Spinal cord (tissue), 10 donors: ENCODE data around the gene COIL. TPM values are rescaled to one million over a fixed set of nuclear protein-coding genes. Genes with fewer than 3 reads are reported as not detected.
A peak's percentile ranks its signal among the peaks of the same experiment; 100 is the strongest.
"Not testable (repeated sequence)": the region's sequence is repeated elsewhere in the genome, so short reads cannot be mapped to it uniquely, and the experiment has no call there.

Experiments used
- DNase-seq, 6 donors: peaks; one replicate each; pipeline versions ENCODE4 v3.0.0 to v3.0.0-alpha.2; 2013 to 2015; ENCODE audit warnings: low spot score in 6 of 6, low read depth in 4 of 6
- H3K27ac ChIP-seq: one replicate; pipeline ENCODE4 v1.5.1; 2013; ENCODE audit warnings: low read depth, low read length, control low read depth
- H3K27me3 ChIP-seq: one replicate; pipeline ENCODE4 v1.6.1; 2013; ENCODE audit warnings: low read length; ENCODE audit not compliant: control insufficient read depth, insufficient read depth
- H3K36me3 ChIP-seq: one replicate; pipeline ENCODE4 v1.6.1; 2013; ENCODE audit warnings: low read length; ENCODE audit not compliant: control insufficient read depth, insufficient read depth
- H3K4me1 ChIP-seq: one replicate; pipeline ENCODE4 v1.6.1; 2013; ENCODE audit warnings: low read length; ENCODE audit not compliant: control insufficient read depth, insufficient read depth
- H3K4me3 ChIP-seq: one replicate; pipeline ENCODE4 v1.5.1; 2013; ENCODE audit warnings: low read depth, low read length, control low read depth
- H3K9me3 ChIP-seq: one replicate; pipeline ENCODE4 v1.6.1; 2013; ENCODE audit warnings: low read length; ENCODE audit not compliant: control insufficient read depth, insufficient read depth
- WGBS: methylation state at CpG from one replicate; pipeline ENCODE4 v1.1.5; 2013; ENCODE audit warnings: missing lambda C conversion rate; ENCODE audit not compliant: insufficient coverage; 5-methylcytosine and 5-hydroxymethylcytosine counted together
- polyA plus RNA-seq, 2 donors: library from polyadenylated mRNA; unstranded; fragments of 120-200 nt; gene quantifications; one replicate each; pipeline ENCODE4 v1.2.1, GENCODE V29; 2013; ENCODE audit not compliant: insufficient read length in 2 of 2
- total RNA-seq, 2 donors: library from RNA; depleted of rRNA in 1 of 2; stranded (reverse); fragments of 120-200 nt in 1 of 2; fragments of >200 nt in 1 of 2; gene quantifications; one replicate each; pipeline versions ENCODE4 v1.2.3 to v1.2.4, GENCODE V29; 2013 to 2014
- donor health status: healthy.

The COIL gene
- total and polyA plus RNA-seq, 4 donors, result 20.4 to 22.1 (median 21.2) TPM

- not testable (repeated sequence) for DNase-seq, H3K4me3 ChIP-seq, H3K4me1 ChIP-seq, H3K27me3 ChIP-seq, H3K36me3 ChIP-seq, H3K27ac ChIP-seq, H3K9me3 ChIP-seq
- WGBS, result no CpG with 5 or more reads among the region's 12 CpGs
Observed at GRCh38 chr17:56980526-56980925, 19.7 kb upstream of the COIL start.

- no peaks in the 10 kb centered on the region for H3K9me3 ChIP-seq
- H3K4me1 ChIP-seq, result peaks cover 3% of the 10 kb centered on the region
- no peak for DNase-seq
- H3K36me3 ChIP-seq, result peaks cover 6% of the 10 kb centered on the region
- WGBS, result no CpG with 5 or more reads among the region's 3 CpGs
- H3K27ac ChIP-seq, result no peak overlapping the region
- H3K27me3 ChIP-seq, result no peaks in the 10 kb centered on the region
- no peak overlapping the region for H3K4me3 ChIP-seq
Observed at GRCh38 chr17:56979091-56979480, 18.2 kb upstream of the COIL start.

GRCh38 chr17:56978441-56979090, 17.7 kb upstream of the COIL start:
- 83% methylated on average over 1 of the region's 11 CpGs for WGBS
- Histone ChIP-seq H3K4me1 (peaks cover 3% of the 10 kb centered on the region), H3K9me3 (no peaks in the 10 kb centered on the region), H3K27me3 (no peaks in the 10 kb centered on the region), H3K36me3 (peaks cover 6% of the 10 kb centered on the region), H3K4me3 (peak overlapping the region; percentile 59), H3K27ac (no peak overlapping the region)
- DNase-seq, result peak in 1 of 6 donors; percentile 15

- Histone ChIP-seq H3K4me1 (peaks cover 3% of the 10 kb centered on the region), H3K27ac (no peak within 1 kb of the TSS), H3K4me3 (peak within 1 kb of the TSS; percentile 59), H3K36me3 (peaks cover 6% of the 10 kb centered on the region), H3K27me3 (no peaks in the 10 kb centered on the region), H3K9me3 (no peaks in the 10 kb centered on the region)
- 0% methylated on average over 34 of the region's 42 CpGs for WGBS
- peak in 5 of 6 donors; percentile 49 to 92 (median 71) for DNase-seq
Observed at GRCh38 chr17:56977673-56978395, 17.0 kb upstream of the COIL start, which contains the start of gene SCPEP1. Gene SCPEP1, plus strand, starts transcription at chr17:56978131. Its CDS starts 29 bp downstream, at chr17:56978160.

- no peak for DNase-seq
- Histone ChIP-seq H3K27me3 (no peaks in the 10 kb centered on the region), H3K4me3 (no peak overlapping the region), H3K36me3 (peaks cover 3% of the 10 kb centered on the region), H3K4me1 (peaks cover 2% of the 10 kb centered on the region), H3K9me3 (no peaks in the 10 kb centered on the region), H3K27ac (no peak overlapping the region)
- WGBS, result 43% methylated on average over 6 of the region's 11 CpGs
Observed at GRCh38 chr17:56976941-56977608, 16.2 kb upstream of the COIL start.

GRCh38 chr17:56975656-56976055, 14.8 kb upstream of the COIL start:
- Histone ChIP-seq H3K4me1 (no peaks in the 10 kb centered on the region), H3K36me3 (no peaks in the 10 kb centered on the region), H3K4me3 (no peak overlapping the region), H3K27me3 (no peaks in the 10 kb centered on the region), H3K27ac (no peak overlapping the region), H3K9me3 (no peaks in the 10 kb centered on the region)
- WGBS, result 0% methylated on average over 1 of the region's 2 CpGs
- DNase-seq, result peak in 2 of 6 donors; percentile 24 to 47

GRCh38 chr17:56974055-56974454, 13.2 kb upstream of the COIL start:
- DNase-seq, result no peak
- no peak overlapping the region for H3K4me3 ChIP-seq
- 100% methylated on average over 1 of the region's 2 CpGs for WGBS

GRCh38 chr17:56973520-56973919, 12.7 kb upstream of the COIL start:
- Histone ChIP-seq H3K27ac (no peak overlapping the region), H3K36me3 (no peaks in the 10 kb centered on the region), H3K4me3 (no peak overlapping the region), H3K9me3 (no peaks in the 10 kb centered on the region), H3K27me3 (no peaks in the 10 kb centered on the region), H3K4me1 (no peaks in the 10 kb centered on the region)
- DNase-seq, result no peak
- 86% methylated on average over 5 of the region's 7 CpGs for WGBS

More at GRCh38 chr17:56974055-56974454, 13.2 kb upstream of the COIL start:
- no peaks in the 10 kb centered on the region for H3K4me1 ChIP-seq
- H3K27me3 ChIP-seq, result no peaks in the 10 kb centered on the region
- H3K9me3 ChIP-seq, result no peaks in the 10 kb centered on the region
- H3K36me3 ChIP-seq, result no peaks in the 10 kb centered on the region
- H3K27ac ChIP-seq, result no peak overlapping the region

GRCh38 chr17:56972111-56972730, 11.4 kb upstream of the COIL start:
- H3K4me3 ChIP-seq, result no peak overlapping the region
- H3K27me3 ChIP-seq, result no peaks in the 10 kb centered on the region
- no peaks in the 10 kb centered on the region for H3K9me3 ChIP-seq
- H3K27ac ChIP-seq, result no peak overlapping the region
- 100% methylated on average over 1 of the region's 7 CpGs for WGBS
- H3K36me3 ChIP-seq, result no peaks in the 10 kb centered on the region
- no peak for DNase-seq
- no peaks in the 10 kb centered on the region for H3K4me1 ChIP-seq
